IPS-18a (cell line): ENCODE measurements around the gene SRGAP2.
"Not testable (repeated sequence)": the region's sequence is repeated elsewhere in the genome, so short reads cannot be mapped to it uniquely, and the experiment has no call there.

ENCODE experiments used
- H3K27ac ChIP-seq: one replicate; pipeline ENCODE4 v1.5.1; 2013; ENCODE audit warnings: low read length
- H3K27me3 ChIP-seq: one replicate; pipeline ENCODE4 v1.6.1; 2013; ENCODE audit warnings: mild to moderate bottlenecking, low read length; ENCODE audit not compliant: control insufficient read depth, insufficient read depth
- H3K36me3 ChIP-seq: one replicate; pipeline ENCODE4 v1.6.1; 2013; ENCODE audit warnings: low read depth, low read length; ENCODE audit not compliant: control insufficient read depth
- H3K4me1 ChIP-seq: one replicate; pipeline ENCODE4 v1.6.1; 2013; ENCODE audit warnings: low read depth, low read length; ENCODE audit not compliant: control insufficient read depth
- H3K4me3 ChIP-seq: one replicate; pipeline ENCODE4 v1.5.1; 2013; ENCODE audit warnings: low read length
- H3K9ac ChIP-seq: one replicate; pipeline ENCODE4 v1.6.1; 2013; ENCODE audit warnings: mild to moderate bottlenecking, low read length, moderate library complexity
- H3K9me3 ChIP-seq: one replicate; pipeline ENCODE4 v1.6.1; 2013; ENCODE audit warnings: low read depth, low read length; ENCODE audit not compliant: control insufficient read depth

SRGAP2 gene

GRCh38 chr1:206235190-206235589 lies 31.8 kb downstream of the SRGAP2 start:
- H3K9me3 ChIP-seq, H3K4me3 ChIP-seq, H3K36me3 ChIP-seq, H3K27ac ChIP-seq, H3K9ac ChIP-seq, H3K4me1 ChIP-seq, H3K27me3 ChIP-seq: not testable (repeated sequence)

GRCh38 chr1:206240288-206240687 lies 36.9 kb downstream of the SRGAP2 start:
- not testable (repeated sequence) for H3K4me3 ChIP-seq, H3K9me3 ChIP-seq, H3K9ac ChIP-seq, H3K27ac ChIP-seq, H3K4me1 ChIP-seq, H3K27me3 ChIP-seq, H3K36me3 ChIP-seq

- H3K4me3 ChIP-seq, H3K4me1 ChIP-seq, H3K27me3 ChIP-seq, H3K27ac ChIP-seq, H3K9ac ChIP-seq, H3K36me3 ChIP-seq, H3K9me3 ChIP-seq: not testable (repeated sequence)
Observed at GRCh38 chr1:206243335-206243734, 40.0 kb downstream of the SRGAP2 start.

- not testable (repeated sequence) for H3K27ac ChIP-seq, H3K9me3 ChIP-seq, H3K4me1 ChIP-seq
Observed at GRCh38 chr1:206245479-206245878, 42.1 kb downstream of the SRGAP2 start.

GRCh38 chr1:206246129-206246886 lies 43.0 kb downstream of the SRGAP2 start:
- not testable (repeated sequence) for H3K4me1 ChIP-seq, H3K36me3 ChIP-seq, H3K4me3 ChIP-seq, H3K27ac ChIP-seq, H3K9me3 ChIP-seq, H3K9ac ChIP-seq, H3K27me3 ChIP-seq

More at GRCh38 chr1:206245479-206245878, 42.1 kb downstream of the SRGAP2 start:
- H3K36me3 ChIP-seq, H3K27me3 ChIP-seq, H3K9ac ChIP-seq, H3K4me3 ChIP-seq: not testable (repeated sequence)

GRCh38 chr1:206250953-206251681 lies 47.8 kb downstream of the SRGAP2 start:
- not testable (repeated sequence) for H3K36me3 ChIP-seq, H3K27ac ChIP-seq, H3K27me3 ChIP-seq, H3K9me3 ChIP-seq, H3K9ac ChIP-seq, H3K4me3 ChIP-seq, H3K4me1 ChIP-seq

GRCh38 chr1:206252680-206253335 lies 49.5 kb downstream of the SRGAP2 start:
- not testable (repeated sequence) for H3K27ac ChIP-seq, H3K9ac ChIP-seq, H3K9me3 ChIP-seq, H3K36me3 ChIP-seq, H3K27me3 ChIP-seq, H3K4me1 ChIP-seq, H3K4me3 ChIP-seq
